DOHH2 (cell line): ENCODE data around the gene CCR5.

Experiments used
- H3F3A ChIP-seq: fragments of 200-600 bp; sonication (generic), shearing (Covaris generic); 2 replicates; pipeline ENCODE4 v1.6.0; 2016; ENCODE audit warnings: antibody characterized with exemption, mild to moderate bottlenecking; ENCODE audit not compliant: control insufficient read depth, insufficient read depth
- H3K27ac ChIP-seq: fragments of 200-600 bp; sonication (generic); 2 replicates; pipeline ENCODE4 v1.5.1; 2014; ENCODE audit warnings: low read depth, mild to moderate bottlenecking, low read length, moderate library complexity
- H3K27me3 ChIP-seq: fragments of 200-600 bp; sonication (generic); 2 replicates; pipeline ENCODE4 v1.6.1; 2014; ENCODE audit warnings: mild to moderate bottlenecking, low read length, mixed read lengths; ENCODE audit not compliant: control insufficient read depth
- H3K36me3 ChIP-seq: fragments of 200-600 bp; sonication (generic); 2 replicates; pipeline ENCODE4 v1.6.1; 2014; ENCODE audit warnings: mild to moderate bottlenecking, low read length, moderate library complexity, mixed read lengths; ENCODE audit not compliant: control insufficient read depth
- H3K4me1 ChIP-seq: fragments of 200-600 bp; sonication (generic); 2 replicates; pipeline ENCODE4 v1.6.1; 2014; ENCODE audit warnings: mild to moderate bottlenecking, low read length, mixed read lengths; ENCODE audit not compliant: control insufficient read depth
- H3K4me2 ChIP-seq: fragments of 200-600 bp; sonication (generic); 2 replicates; pipeline ENCODE4 v1.6.0; 2014; ENCODE audit warnings: mild to moderate bottlenecking, low read length, moderate library complexity
- H3K4me3 ChIP-seq: fragments of 200-600 bp; sonication (generic); 2 replicates; pipeline ENCODE4 v1.5.1; 2014; ENCODE audit warnings: mild to moderate bottlenecking, low read length, mixed read lengths
- H3K79me2 ChIP-seq: fragments of 200-600 bp; sonication (generic); 2 replicates; pipeline ENCODE4 v1.6.1; 2014; ENCODE audit warnings: mild to moderate bottlenecking, low read length, mixed read lengths; ENCODE audit not compliant: control insufficient read depth
- H3K9me2 ChIP-seq: fragments of 200-600 bp; sonication (generic); replicated peaks from 2 replicates; pipeline ENCODE4 v1.6.1; 2014; ENCODE audit warnings: mild to moderate bottlenecking, low read length, mixed read lengths; ENCODE audit not compliant: control insufficient read depth
- H3K9me3 ChIP-seq: fragments of 200-600 bp; sonication (generic); 2 replicates; pipeline ENCODE4 v1.6.1; 2014; ENCODE audit warnings: antibody characterized with exemption, low read length, mixed read lengths; ENCODE audit not compliant: control insufficient read depth, insufficient read depth
- H4K20me1 ChIP-seq: fragments of 200-600 bp; sonication (generic); 2 replicates; pipeline ENCODE4 v1.6.0; 2014; ENCODE audit warnings: low read depth, mild to moderate bottlenecking, antibody characterized with exemption, low read length, moderate library complexity; ENCODE audit not compliant: control insufficient read depth, insufficient read depth
- EZH2phosphoT487 ChIP-seq: fragments of 200-600 bp; sonication (generic); IDR thresholded peaks from 2 replicates; pipeline ENCODE4 v1.6.1; 2017; ENCODE audit warnings: borderline replicate concordance, mild to moderate bottlenecking, antibody characterized with exemption, low read length, moderate library complexity, mixed read lengths
- TF ChIP-seq, protein P1 (sequence below): fragments of 200-600 bp; sonication (generic); IDR thresholded peaks from one replicate; pipeline ENCODE4 v1.5.1; 2014; ENCODE audit warnings: antibody characterized with exemption, mild to moderate bottlenecking, low read depth, low read length; ENCODE audit not compliant: poor library complexity, severe bottlenecking

Gene CCR5

DNA sequence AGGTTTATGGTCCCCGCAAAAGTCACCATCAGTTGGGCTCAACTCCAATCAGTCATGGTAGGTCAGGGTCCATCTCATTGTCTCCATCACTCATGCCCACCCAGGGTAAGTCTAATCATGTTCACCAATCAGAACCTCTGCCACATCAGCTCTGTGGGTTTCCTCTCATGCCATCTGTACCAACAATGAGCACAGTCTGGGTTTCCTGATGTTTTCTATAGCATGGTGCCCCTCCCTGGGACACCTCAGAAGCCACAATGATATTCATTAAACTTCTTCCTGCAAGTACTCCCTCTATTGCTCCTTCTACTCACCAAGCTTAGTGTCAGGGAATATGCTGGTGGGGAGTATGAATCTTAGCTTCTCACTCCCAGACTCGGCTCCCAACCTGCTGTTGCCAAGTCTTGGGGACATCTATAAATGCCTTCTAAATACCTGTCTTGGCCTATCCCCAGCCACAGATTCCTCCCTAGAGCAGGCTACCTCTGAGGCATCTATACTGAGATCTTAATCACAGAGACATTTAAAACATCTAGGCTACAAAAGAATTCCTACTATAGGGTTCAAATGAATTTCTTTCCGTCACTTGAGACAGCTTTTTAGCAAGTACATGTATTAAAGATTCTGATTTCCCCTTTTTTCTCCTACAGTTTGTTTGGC is 21.8 kb upstream of the CCR5 start:
- 0 out of 2 replicates have a peak, but pooled peaks cover 3% of the 10 kb centered on the region for H4K20me1 ChIP-seq
- H3K9me2 ChIP-seq = no peaks in the 10 kb centered on the region
- H3K79me2 ChIP-seq = no peaks in the 10 kb centered on the region
- no peak for TF ChIP-seq EZH2phosphoT487
- TF ChIP-seq, protein P1, sequence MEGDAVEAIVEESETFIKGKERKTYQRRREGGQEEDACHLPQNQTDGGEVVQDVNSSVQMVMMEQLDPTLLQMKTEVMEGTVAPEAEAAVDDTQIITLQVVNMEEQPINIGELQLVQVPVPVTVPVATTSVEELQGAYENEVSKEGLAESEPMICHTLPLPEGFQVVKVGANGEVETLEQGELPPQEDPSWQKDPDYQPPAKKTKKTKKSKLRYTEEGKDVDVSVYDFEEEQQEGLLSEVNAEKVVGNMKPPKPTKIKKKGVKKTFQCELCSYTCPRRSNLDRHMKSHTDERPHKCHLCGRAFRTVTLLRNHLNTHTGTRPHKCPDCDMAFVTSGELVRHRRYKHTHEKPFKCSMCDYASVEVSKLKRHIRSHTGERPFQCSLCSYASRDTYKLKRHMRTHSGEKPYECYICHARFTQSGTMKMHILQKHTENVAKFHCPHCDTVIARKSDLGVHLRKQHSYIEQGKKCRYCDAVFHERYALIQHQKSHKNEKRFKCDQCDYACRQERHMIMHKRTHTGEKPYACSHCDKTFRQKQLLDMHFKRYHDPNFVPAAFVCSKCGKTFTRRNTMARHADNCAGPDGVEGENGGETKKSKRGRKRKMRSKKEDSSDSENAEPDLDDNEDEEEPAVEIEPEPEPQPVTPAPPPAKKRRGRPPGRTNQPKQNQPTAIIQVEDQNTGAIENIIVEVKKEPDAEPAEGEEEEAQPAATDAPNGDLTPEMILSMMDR = no peak
- peaks cover 32% of the 10 kb centered on the region for H3K27me3 ChIP-seq
- H3K36me3 ChIP-seq = no peaks in the 10 kb centered on the region
- H3K4me3 ChIP-seq = no peak overlapping the region
- H3F3A ChIP-seq = no peaks in the 10 kb centered on the region
- no peaks in the 10 kb centered on the region; the same call in 1 of the 2 replicates for H3K9me3 ChIP-seq
- no peak overlapping the region for H3K4me2 ChIP-seq
- H3K4me1 ChIP-seq = peaks cover 4% of the 10 kb centered on the region; the same call in 1 of the 2 replicates
- no peak overlapping the region for H3K27ac ChIP-seq

DNA sequence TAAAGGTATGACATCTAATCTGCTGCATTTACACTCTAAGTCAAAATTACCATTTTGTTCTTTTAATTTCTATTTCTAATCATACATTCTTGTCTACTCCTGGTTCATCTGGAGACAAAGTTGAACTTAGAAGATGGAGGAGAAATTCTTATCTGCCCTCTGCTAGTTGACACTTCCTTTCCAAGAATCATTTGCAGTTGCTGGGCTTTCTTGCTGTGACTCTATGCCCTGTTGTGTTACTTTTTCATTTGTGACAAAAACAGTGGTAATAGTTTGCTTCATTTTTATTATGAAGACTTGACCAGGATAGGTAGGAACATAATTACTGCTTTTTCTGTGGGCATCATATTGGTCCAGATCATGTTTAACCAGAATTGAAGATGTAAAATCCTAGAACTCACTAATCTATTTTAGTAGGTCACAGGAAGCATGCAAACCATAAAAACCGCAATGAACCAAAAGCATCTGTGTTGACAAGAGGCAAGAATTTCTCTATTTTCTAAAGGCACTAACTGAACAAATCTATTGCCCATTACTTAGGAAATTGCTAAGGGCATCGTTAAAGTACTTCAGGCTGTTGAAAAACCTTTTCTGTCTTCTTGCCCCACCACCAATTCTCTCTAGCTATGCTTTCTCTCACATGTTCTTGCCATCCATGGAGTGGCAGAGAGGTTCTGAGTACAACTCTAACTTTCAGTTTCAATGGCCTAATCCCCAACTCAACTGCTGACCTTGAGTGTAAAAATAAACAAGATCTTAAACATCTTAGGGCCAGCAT is 21.1 kb upstream of the CCR5 start:
- Histone ChIP-seq H3K4me2 (no peak overlapping the region), H3K9me2 (no peaks in the 10 kb centered on the region), H3K27ac (no peak overlapping the region), H3K4me1 (peaks cover 4% of the 10 kb centered on the region; the same call in 1 of the 2 replicates), H3K79me2 (no peaks in the 10 kb centered on the region), H3K36me3 (no peaks in the 10 kb centered on the region), H3F3A (no peaks in the 10 kb centered on the region), H3K4me3 (no peak overlapping the region), H3K9me3 (no peaks in the 10 kb centered on the region), H4K20me1 (0 out of 2 replicates have a peak, but pooled peaks cover 3% of the 10 kb centered on the region), H3K27me3 (peaks cover 40% of the 10 kb centered on the region)
- TF ChIP-seq EZH2phosphoT487 = no peak
- TF ChIP-seq, protein P1 = no peak

DNA sequence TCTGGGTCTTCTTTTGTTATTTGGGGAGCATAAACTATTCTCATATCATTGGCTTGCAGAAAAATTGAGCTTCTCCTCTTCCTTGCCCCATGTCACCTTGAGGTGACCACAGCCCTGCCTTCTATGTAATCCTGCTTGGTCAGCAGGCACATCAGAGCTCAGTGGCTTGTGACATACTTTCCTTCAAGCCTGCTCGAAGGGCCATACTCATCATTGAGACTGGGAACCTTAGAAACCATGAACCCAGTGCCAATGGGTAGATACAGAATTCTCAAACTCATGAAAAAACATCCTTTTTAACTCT is 20.5 kb upstream of the CCR5 start:
- no peaks in the 10 kb centered on the region for H3K9me2 ChIP-seq
- no peak for TF ChIP-seq EZH2phosphoT487
- TF ChIP-seq, protein P1 = no peak
- H3K4me3 ChIP-seq = no peak overlapping the region
- peaks cover 4% of the 10 kb centered on the region; the same call in 1 of the 2 replicates for H3K4me1 ChIP-seq
- H4K20me1 ChIP-seq = 0 out of 2 replicates have a peak, but pooled peaks cover 3% of the 10 kb centered on the region
- no peaks in the 10 kb centered on the region for H3K79me2 ChIP-seq
- no peaks in the 10 kb centered on the region for H3K36me3 ChIP-seq
- peaks cover 45% of the 10 kb centered on the region for H3K27me3 ChIP-seq
- no peak overlapping the region for H3K4me2 ChIP-seq
- no peaks in the 10 kb centered on the region for H3K9me3 ChIP-seq
- H3K27ac ChIP-seq = no peak overlapping the region
- H3F3A ChIP-seq = no peaks in the 10 kb centered on the region
